Measurements from ENCODE around the gene AQP5.

DNA sequence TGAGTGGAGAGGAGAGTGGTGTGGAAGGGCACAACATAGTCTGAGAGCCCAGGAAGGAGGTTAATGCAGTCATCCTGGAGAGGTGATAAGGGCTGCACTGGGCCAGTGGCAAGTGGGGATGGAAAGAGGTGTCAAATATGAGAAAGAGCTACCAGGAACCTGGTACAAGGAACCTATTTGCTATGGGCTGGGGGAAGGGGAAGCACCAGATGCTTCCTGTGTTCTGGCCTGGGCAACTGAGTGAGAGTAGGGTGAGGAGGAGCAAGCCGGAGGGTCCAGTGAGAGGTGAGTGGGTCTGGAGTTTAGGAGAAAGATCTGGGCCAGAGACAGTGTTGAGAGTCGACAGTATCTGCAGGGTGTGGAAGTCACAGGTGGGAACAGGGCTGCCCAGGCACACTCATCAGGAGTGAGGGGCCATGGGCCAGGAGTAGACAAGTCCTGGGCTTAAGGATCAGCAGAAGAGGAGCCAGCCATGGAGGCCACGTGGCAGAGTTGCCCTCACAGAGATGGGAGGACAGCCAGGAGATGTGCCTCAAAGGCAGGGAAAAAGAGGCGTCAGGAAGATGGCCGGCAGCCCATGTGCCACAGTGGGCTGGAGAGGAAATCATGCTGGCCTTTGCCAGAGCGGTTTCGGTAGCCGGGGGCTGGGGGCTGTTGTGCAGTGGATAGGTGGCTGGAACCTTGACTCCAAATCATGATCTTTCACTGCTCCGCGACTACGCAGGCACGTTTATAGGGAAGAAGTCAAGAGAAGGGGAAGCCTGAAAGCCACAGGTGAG, 8.2 kb downstream of the AQP5 start:
- TF ChIP-seq, protein P1, sequence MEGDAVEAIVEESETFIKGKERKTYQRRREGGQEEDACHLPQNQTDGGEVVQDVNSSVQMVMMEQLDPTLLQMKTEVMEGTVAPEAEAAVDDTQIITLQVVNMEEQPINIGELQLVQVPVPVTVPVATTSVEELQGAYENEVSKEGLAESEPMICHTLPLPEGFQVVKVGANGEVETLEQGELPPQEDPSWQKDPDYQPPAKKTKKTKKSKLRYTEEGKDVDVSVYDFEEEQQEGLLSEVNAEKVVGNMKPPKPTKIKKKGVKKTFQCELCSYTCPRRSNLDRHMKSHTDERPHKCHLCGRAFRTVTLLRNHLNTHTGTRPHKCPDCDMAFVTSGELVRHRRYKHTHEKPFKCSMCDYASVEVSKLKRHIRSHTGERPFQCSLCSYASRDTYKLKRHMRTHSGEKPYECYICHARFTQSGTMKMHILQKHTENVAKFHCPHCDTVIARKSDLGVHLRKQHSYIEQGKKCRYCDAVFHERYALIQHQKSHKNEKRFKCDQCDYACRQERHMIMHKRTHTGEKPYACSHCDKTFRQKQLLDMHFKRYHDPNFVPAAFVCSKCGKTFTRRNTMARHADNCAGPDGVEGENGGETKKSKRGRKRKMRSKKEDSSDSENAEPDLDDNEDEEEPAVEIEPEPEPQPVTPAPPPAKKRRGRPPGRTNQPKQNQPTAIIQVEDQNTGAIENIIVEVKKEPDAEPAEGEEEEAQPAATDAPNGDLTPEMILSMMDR (IDR thresholded peaks at IDR 0.05): no peak
- no peak for TF ChIP-seq POLR2A (IDR thresholded peaks at IDR 0.05)
